GM12892 (cell line): ENCODE measurements around the gene GTF2A1.

Source experiments
- POLR2A ChIP-seq: IDR thresholded peaks from 2 replicates; pipeline ENCODE4 v1.6.1; 2011; ENCODE audit warnings: low read depth, low read length, control low read depth
- TAF1 ChIP-seq: IDR thresholded peaks from 2 replicates; pipeline ENCODE4 v1.6.1; 2011; ENCODE audit warnings: low read depth, mild to moderate bottlenecking, control low read depth, low read length, borderline replicate concordance

DNA sequence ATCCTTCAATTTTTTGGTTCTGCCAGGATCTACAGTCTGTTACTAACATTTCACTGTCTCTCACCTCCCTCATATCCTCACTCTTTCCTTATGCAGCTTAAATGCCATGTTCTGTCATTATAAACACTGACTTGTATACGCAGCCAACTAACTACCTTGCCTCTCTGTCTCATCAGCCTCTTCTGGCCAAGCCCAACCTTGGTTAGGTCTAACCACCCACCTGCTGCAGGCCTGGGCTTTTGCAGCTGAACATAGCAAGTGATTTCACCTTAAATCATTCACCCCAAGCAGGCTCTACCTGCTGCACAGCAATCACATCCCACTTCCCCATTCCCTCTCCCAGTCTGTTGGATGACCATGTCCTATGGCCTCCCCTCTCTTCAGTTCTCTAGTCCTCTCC, 91.5 kb downstream of the GTF2A1 start:
- TF ChIP-seq POLR2A (no peak), TAF1 (no peak)
